ENCODE data around the gene F11. TPM values are rescaled to one million over a fixed set of nuclear protein-coding genes. Genes with fewer than 3 reads are reported as not detected.
A peak's percentile ranks its signal among the peaks of the same experiment; 100 is the strongest.

Gene F11
- total and polyA plus RNA-seq, 2 of the 13 experiments (the other 11 are each of a cell fraction or from before 2014, with no cell fraction given), result 35.1 to 58.0 TPM

GRCh38 chr4:186216465-186217024, 49.4 kb upstream of the F11 start:
- FAIRE-seq (no peak), DNase-seq (ENCODE audit: low spot score) (no peak), ATAC-seq (no peak)
- H3K27ac ChIP-seq (ENCODE audit: extremely low read length, insufficient read depth, low read length), result no peak overlapping the region
- H3K36me3 ChIP-seq (replicated peaks in 1 of 2; ENCODE audit: control insufficient read depth in 1 of 2, insufficient read depth in 2 of 2, low read length in 2 of 2), result no peaks in the 10 kb centered on the region
- no peaks in the 10 kb centered on the region for H3K9me3 ChIP-seq (ENCODE audit: low read length)
- TF ChIP-seq, protein P1, sequence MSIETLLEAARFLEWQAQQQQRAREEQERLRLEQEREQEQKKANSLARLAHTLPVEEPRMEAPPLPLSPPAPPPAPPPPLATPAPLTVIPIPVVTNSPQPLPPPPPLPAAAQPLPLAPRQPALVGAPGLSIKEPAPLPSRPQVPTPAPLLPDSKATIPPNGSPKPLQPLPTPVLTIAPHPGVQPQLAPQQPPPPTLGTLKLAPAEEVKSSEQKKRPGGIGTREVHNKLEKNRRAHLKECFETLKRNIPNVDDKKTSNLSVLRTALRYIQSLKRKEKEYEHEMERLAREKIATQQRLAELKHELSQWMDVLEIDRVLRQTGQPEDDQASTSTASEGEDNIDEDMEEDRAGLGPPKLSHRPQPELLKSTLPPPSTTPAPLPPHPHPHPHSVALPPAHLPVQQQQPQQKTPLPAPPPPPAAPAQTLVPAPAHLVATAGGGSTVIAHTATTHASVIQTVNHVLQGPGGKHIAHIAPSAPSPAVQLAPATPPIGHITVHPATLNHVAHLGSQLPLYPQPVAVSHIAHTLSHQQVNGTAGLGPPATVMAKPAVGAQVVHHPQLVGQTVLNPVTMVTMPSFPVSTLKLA (IDR thresholded peaks at IDR 0.05), result peak; percentile 72
- TF ChIP-seq LCORL (IDR thresholded peaks at IDR 0.05), result peak; percentile 30; the same call in 1 of the 2 replicates
- no peak for TF ChIP-seq LCORL (CRISPR knock-in tag; IDR thresholded peaks at IDR 0.05)
- no peak for TF ChIP-seq CCAR2 (optimal IDR thresholded peaks at IDR 0.05; ENCODE audit: low read depth, low read length)
- TF ChIP-seq RARG (CRISPR knock-in tag; IDR thresholded peaks at IDR 0.05; ENCODE audit: low read depth), result no peak
- no peak for TF ChIP-seq ZNF296 (CRISPR knock-in tag; conservative IDR thresholded peaks at IDR 0.05)
- TF ChIP-seq, protein P2, sequence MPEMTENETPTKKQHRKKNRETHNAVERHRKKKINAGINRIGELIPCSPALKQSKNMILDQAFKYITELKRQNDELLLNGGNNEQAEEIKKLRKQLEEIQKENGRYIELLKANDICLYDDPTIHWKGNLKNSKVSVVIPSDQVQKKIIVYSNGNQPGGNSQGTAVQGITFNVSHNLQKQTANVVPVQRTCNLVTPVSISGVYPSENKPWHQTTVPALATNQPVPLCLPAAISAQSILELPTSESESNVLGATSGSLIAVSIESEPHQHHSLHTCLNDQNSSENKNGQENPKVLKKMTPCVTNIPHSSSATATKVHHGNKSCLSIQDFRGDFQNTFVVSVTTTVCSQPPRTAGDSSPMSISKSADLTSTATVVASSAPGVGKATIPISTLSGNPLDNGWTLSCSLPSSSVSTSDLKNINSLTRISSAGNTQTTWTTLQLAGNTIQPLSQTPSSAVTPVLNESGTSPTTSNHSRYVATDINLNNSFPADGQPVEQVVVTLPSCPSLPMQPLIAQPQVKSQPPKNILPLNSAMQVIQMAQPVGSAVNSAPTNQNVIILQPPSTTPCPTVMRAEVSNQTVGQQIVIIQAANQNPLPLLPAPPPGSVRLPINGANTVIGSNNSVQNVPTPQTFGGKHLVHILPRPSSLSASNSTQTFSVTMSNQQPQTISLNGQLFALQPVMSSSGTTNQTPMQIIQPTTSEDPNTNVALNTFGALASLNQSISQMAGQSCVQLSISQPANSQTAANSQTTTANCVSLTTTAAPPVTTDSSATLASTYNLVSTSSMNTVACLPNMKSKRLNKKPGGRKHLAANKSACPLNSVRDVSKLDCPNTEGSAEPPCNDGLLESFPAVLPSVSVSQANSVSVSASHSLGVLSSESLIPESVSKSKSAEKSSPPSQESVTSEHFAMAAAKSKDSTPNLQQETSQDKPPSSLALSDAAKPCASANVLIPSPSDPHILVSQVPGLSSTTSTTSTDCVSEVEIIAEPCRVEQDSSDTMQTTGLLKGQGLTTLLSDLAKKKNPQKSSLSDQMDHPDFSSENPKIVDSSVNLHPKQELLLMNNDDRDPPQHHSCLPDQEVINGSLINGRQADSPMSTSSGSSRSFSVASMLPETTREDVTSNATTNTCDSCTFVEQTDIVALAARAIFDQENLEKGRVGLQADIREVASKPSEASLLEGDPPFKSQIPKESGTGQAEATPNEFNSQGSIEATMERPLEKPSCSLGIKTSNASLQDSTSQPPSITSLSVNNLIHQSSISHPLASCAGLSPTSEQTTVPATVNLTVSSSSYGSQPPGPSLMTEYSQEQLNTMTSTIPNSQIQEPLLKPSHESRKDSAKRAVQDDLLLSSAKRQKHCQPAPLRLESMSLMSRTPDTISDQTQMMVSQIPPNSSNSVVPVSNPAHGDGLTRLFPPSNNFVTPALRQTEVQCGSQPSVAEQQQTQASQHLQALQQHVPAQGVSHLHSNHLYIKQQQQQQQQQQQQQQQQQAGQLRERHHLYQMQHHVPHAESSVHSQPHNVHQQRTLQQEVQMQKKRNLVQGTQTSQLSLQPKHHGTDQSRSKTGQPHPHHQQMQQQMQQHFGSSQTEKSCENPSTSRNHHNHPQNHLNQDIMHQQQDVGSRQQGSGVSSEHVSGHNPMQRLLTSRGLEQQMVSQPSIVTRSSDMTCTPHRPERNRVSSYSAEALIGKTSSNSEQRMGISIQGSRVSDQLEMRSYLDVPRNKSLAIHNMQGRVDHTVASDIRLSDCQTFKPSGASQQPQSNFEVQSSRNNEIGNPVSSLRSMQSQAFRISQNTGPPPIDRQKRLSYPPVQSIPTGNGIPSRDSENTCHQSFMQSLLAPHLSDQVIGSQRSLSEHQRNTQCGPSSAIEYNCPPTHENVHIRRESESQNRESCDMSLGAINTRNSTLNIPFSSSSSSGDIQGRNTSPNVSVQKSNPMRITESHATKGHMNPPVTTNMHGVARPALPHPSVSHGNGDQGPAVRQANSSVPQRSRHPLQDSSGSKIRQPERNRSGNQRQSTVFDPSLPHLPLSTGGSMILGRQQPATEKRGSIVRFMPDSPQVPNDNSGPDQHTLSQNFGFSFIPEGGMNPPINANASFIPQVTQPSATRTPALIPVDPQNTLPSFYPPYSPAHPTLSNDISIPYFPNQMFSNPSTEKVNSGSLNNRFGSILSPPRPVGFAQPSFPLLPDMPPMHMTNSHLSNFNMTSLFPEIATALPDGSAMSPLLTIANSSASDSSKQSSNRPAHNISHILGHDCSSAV (CRISPR knock-in tag; IDR thresholded peaks at IDR 0.05; ENCODE audit: borderline replicate concordance), result no peak
- H3K79me2 ChIP-seq (ENCODE audit: insufficient read depth, low read length), result no peaks in the 10 kb centered on the region
- H3K4me1 ChIP-seq (ENCODE audit: insufficient read depth, low read length), result no peaks in the 10 kb centered on the region
- H3K9ac ChIP-seq (ENCODE audit: insufficient read depth, low read depth, low read length), result no peak overlapping the region
- 25% methylated on average over 7 of the region's 8 CpGs for WGBS (ENCODE audit: low lambda C conversion rate)
- intact Hi-C loops (cut with micrococcal nuclease; ENCODE audit: unreplicated experiment), result no loop called here
- H2AFZ ChIP-seq (ENCODE audit: low read length), result no peak overlapping the region
- H4K20me1 ChIP-seq (ENCODE audit: insufficient read depth, low read length), result no peaks in the 10 kb centered on the region
- no peak overlapping the region for H3K4me2 ChIP-seq (ENCODE audit: low read depth, low read length)
- in situ Hi-C loops (cut with HindIII; ENCODE audit: extremely low pct_ligation_motif_present, low pct_unique_long_range_greater_than_20kb), result no loop called here
- CTCF ChIA-PET (ENCODE audit: low intra/inter-chr PET ratio, low total read pairs), result no interaction called here
- 0 out of 5 replicates have a peak, but pooled peaks cover 0 to 3% of the 10 kb centered on the region in 2 experiments for H3K27me3 ChIP-seq (ENCODE audit: control insufficient read depth in 1 of 2, insufficient read depth in 2 of 2, low read length in 2 of 2)
- POLR2A ChIA-PET, result no interaction called here
- no peak overlapping the region for H3K4me3 ChIP-seq (replicated peaks in 1 of 3; ENCODE audit: insufficient read depth in 1 of 3, low read depth in 2 of 3, low read length in 3 of 3)
- BruUV-seq (replicated peaks), result no TSS peak

Measured in HepG2 (cell line).